GM21825 (cell line): Measurements from ENCODE around the gene SENP8.
A peak's percentile ranks its signal among the peaks of the same experiment; 100 is the strongest.
"Not testable (repeated sequence)": the region's sequence is repeated elsewhere in the genome, so short reads cannot be mapped to it uniquely, and the experiment has no call there.

Experiments
- ATAC-seq: cut with Tn5 transposase; IDR thresholded peaks from one replicate; pipeline ENCODE4 v1.9.1; 2021; ENCODE audit warnings: mild to moderate bottlenecking, moderate library complexity; ENCODE audit not compliant: unreplicated experiment

The SENP8 gene

DNA sequence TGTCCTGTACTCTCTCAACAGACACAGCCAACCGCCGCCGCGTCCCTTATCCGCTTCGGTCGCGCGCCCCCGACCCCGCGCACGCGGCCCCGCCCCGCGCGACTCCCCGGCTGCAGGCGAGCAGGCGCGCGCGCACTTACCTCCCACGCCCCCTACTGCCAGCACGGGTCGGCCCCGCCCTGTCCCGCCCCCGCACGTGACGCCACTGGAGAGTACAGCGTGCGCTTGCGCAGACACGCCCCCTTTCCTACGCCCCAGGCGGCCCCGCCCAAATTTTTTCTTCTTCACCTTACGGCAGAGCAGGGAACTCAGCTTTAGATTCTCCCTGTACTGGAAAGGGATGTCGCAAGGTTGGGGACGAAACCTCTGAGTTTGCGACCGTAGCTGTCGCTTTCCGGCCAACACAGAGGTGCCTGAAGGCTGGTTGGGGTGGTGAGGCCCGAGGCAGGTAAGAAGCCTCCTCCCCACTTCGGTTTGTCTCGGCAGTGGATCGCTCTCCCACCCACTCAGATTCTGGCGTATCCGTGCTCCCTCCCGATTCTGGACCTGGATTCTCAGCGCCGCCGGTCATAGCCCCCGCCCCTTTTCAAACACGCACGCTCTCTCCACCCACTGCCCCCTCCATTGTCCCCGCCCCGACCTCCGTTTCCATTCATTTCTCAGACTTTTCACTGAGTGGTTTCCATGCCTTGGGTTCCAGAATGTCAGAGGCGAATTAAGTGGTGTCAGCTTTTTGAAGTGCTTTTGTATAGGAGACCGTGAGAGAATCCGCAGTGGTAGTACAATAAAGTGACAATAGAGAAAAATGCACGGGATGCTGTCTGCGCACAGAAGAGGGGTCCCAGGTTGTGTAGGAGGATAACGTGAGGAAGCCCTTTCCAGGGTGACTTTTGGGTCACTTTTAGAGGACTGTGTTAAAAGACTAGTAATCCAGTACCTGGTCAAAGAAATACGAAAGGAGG, at the start of gene SENP8, which contains the start of gene MYO9A:
SENP8 (plus strand) TSS at position 387 of the 962 bp plus-strand sequence. CDS start 21,221 bp downstream, outside the sequence.
MYO9A (minus strand) TSS at position 134 of the 962 bp plus-strand sequence. CDS start 71,587 bp downstream, outside the sequence.
- ATAC-seq = peak; percentile 60

DNA sequence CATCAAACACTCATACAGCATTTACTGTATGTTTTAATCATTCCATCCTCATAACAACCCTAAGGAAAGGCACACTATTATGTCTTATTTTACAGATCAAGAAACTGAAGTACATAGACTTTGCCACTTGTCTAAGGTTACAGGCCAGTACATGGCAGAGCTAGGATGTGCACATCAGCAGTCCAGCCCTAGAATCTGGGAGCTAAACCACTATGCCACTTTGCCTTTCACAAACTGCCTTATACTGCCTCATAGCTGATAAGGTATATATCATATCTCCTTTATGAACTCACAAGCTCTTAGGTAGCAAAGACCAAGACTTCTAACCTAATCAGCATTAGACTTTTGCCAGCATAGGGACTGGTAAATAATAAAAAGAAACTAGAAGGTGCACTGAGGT, 49.3 kb upstream of the SENP8 start:
- ATAC-seq = no peak

GRCh38 chr15:72070817-72071447, 47.3 kb upstream of the SENP8 start:
- ATAC-seq = no peak

DNA sequence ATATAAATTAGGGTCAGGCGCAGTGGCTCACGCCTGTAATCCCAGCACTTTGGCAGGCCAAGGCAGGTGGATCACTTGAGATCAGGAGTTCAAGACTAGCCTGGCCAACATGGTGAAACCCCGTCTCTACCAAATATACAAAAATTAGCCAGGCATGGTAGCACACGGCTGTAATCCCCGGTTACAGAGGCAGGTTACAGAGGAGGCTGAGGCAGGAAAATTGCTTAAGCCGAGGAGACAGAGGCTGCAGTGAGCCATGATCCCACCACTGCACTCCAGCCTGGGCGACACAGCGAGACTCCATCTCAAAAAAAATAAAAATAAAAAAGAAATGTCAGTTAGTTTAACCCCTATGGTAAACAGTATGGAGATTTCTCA, 46.8 kb upstream of the SENP8 start:
- not testable (repeated sequence) for ATAC-seq

- no peak for ATAC-seq
Measured at GRCh38 chr15:72074335-72075060, 43.7 kb upstream of the SENP8 start.

DNA sequence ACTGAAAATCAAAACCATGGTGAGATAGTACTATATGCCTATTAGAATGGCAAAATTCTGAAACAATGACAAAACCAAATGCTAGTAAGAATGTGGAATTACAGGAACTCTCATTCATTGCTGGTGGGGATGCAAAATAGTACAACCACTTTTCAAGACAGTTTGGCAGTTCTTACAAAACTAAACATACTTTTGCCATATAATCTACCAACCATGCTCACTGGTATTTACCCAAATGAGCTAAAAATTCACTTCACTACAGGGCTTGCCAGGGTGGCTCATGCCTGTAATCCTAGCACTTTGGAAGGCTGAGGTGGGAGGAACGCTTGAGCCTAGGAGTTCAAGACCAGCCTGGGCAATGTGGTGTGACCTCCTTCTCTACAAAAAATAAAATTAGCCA, 40.3 kb upstream of the SENP8 start:
- ATAC-seq = no peak

DNA sequence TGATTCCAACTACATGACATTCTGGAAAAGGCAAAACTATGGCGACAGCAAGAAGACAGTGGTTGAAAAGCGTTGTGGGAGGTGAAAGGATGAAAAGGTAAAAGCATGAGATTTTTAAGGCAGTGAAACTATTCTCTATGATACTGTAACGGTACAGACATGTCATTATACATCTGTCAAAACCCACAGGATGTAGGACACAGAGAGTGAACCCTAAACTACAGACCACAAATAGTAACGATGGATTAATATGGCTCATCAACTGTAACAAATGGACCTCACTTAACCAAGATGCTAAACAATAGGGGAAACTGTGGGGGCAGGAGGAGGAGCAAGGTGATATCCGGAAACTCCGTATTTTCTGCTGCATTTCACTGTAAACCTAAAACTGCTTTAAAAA, 39.3 kb upstream of the SENP8 start:
- ATAC-seq = peak; percentile 84

DNA sequence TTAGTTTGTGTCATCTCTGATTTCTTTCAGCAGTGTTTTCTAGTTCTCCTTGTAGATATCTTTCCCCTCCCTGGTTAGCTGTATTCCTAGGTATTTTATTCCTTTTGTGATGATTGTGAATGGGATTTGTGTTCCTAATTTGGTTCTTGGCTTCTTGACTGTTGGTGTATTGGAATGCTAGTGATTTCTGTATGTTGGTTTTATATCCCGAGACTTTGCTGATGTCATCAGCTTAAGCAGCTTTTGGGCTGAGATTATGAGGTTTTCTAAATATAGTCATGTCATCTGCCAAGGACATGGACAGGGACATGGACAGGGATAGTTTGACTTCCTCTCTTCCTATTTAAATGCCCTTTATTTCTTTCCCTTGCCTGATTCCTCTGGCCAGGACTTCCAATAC, 36.0 kb upstream of the SENP8 start:
- no peak for ATAC-seq

DNA sequence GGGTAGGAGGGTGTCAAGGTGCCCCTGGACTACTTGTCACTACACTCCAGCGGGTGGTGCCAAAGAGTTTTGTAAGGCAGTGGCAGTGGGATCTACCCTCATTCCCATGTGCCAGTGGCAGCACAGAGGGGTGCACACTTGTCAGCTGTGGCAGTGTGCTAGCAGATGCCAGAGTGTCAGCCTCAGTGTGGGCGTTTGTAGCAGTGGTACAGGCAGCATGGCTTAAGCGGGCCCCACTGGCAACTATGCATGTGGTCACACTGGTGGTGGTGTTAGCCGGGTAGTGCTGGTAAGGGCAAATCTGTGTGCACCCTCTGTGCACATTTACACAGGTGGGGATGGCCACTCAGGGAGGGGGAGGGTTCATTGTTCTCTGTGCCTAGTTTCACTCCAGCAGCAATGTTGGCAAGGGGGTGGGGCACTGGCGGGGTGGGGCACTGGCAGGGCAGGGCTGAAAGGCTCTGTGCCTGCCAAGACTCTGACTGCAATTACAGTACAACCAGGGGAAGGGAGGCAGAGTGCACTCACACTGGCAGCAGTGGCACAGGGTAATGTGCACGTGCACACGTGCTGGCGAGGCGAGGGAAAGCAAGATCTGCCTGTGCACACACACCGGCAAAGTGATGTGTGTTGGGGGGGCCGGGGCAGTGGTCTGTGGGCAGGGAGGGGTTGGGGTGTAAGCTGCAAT, 32.0 kb upstream of the SENP8 start:
- ATAC-seq = no peak

GRCh38 chr15:72086920-72087648, 31.1 kb upstream of the SENP8 start:
- no peak for ATAC-seq

GRCh38 chr15:72092006-72092405, 26.2 kb upstream of the SENP8 start:
- no peak for ATAC-seq

DNA sequence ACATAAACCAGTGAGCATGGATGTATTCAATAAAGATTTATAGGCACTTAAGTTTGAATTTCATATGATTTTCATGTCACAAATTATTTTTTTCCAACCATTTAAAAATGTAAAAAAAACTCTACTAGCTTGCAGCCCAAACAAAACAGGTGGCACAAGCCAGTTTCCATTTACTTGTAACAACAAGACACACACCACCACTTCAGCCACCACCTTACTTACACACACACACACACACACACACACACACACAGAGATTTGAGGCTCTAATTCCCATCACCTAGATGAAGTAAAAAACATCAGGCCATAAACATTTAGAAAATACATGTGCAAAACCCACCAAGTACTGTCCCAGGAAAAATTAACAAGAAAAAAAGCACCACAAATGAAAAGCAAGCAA, 25.5 kb upstream of the SENP8 start:
- ATAC-seq = no peak

GRCh38 chr15:72096796-72097195, 21.4 kb upstream of the SENP8 start:
- ATAC-seq = no peak

- ATAC-seq = no peak
Measured at GRCh38 chr15:72098040-72098439, 20.2 kb upstream of the SENP8 start.

- ATAC-seq = no peak
Measured at GRCh38 chr15:72099155-72099554, 19.0 kb upstream of the SENP8 start.

DNA sequence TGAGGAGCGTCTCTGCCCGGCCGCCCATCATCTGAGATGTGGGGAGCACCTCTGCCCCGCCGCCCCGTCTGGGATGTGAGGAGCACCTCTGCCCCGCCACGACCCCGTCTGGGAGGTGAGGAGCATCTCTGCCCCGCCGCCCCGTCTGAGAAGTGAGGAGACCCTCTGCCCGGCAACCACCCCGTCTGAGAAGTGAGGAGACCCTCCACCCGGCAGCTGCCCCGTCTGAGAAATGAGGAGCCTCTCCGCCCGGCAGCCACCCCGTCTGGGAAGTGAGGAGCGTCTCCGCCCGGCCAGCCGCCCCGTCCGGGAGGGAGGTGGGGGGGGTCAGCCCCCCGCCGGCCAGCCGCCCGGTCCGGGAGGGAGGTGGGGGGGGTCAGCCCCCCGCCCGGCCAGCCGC, 17.7 kb upstream of the SENP8 start:
- not testable (repeated sequence) for ATAC-seq

DNA sequence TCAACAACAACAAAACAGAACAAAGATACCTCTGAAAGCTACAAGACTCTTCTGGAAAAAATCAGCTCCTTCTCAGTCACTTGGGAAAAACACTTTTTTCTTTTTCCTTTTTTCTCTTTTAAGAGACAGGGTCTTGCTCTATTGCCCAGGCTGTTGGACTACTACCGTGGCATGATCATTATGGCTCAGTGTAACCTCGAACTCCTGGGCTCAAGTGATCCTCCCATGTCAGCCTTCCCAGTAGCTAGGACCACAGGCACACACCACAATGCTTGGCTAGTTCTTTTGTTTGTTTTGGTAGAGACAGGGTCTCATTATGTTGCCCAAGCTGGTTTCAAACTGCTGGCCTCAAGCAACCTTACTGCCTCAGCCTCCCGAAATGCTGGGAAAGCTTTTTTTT, 13.1 kb upstream of the SENP8 start:
- no peak for ATAC-seq

DNA sequence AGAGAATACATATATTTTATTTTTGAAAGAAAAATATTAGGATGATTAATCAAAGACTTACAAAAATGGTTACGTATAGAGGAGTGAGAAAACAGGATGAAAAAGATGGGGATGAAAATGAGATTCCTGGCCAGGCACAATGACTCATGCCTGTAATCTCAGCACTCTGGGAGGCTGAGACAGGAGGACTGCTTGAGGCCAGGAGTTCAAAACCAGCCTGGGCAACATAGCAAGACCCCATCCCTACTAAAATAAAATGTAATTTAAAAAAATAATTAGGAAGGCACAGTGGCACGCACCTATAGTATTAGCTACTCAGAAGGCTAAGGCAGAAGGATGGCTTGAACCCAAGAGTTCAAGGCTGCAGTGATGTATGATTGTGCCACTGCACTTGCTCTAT, 12.1 kb upstream of the SENP8 start:
- no peak for ATAC-seq

DNA sequence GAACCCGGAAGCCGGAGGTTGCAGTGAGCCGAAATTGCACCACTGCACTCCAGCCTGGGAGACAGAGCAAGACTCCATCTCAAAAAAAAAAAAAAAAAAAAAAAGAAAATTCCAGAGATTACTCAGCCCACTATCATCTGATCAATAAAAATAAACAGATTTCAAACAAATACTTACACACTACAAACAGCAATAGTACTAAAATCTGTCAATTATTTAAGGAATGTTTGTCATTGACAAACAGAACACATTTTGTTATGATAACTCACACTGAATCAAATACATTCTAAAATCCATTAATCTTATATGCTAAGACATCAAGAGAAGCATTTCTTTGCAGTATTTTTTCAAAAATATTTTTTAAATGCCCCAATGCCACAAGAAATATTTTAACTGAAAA, 7.8 kb upstream of the SENP8 start:
- ATAC-seq = no peak

GRCh38 chr15:72112116-72112515, 6.1 kb upstream of the SENP8 start:
- no peak for ATAC-seq
